Hematopoietic multipotent progenitor cell treated with erythropoietin and hydrocortisone succinate and interleukin-3 and kit ligand, for 4 days (in vitro differentiated cells): ENCODE results near the gene CCDC17.

Experiments used
- DNase-seq: peaks from one replicate; pipeline ENCODE4 v3.0.0-alpha.2; 2015

The CCDC17 gene

DNA sequence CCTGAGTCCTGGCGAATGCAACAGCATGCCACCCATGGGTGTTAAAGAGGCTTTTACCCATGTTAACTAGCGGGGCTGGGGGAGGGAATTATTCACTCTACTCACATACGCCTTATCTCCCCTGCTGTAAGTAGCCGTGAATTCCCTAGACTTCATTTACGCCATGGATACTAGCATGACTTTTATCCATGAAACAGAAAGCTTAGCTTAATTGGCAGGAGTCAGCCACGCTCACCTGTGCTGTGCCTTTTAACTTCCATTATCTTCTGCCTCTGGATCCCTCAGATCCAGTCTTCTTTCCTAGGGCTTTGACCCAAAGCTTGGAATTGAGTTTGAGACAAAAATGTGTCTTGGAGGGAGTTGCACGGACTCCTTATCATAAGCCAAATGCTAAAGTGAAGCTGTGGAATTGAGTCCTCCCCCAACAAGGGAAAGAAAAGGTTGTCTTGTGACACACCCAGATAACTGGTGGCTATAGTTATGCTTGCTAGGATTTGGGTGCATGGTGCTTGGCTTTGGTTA, 49.7 kb downstream of the CCDC17 start:
- no peak for DNase-seq

- DNase-seq: no peak
These were observed 50.5 kb downstream of the CCDC17 start for GRCh38 chr1:45573231-45573804.

DNA sequence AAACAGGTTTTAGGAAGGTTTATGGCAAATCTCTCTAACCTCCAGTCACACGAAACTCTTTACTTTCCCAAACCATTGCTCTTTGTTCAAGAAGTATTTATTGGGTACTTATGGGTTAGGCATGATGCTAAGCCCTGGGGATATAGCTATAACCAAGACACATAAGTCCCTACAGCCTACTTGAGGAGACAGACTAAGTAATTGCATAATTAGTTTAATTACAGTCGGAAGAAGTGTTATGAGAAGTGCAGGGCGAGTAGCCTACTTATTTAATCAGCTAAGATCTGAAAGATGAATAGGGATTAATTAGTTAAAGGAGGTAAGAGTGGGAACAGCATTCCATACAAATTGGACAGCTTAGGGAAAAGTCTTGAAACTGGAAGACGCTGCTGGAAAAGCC, 53.2 kb downstream of the CCDC17 start:
- no peak for DNase-seq
